Gastroesophageal sphincter (tissue), 4 donors: ENCODE results near the gene HLA-B. TPM values are rescaled to one million over a fixed set of nuclear protein-coding genes. Genes with fewer than 3 reads are reported as not detected.
"Not testable (repeated sequence)": the region's sequence is repeated elsewhere in the genome, so short reads cannot be mapped to it uniquely, and the experiment has no call there.

Experiments used
- ATAC-seq: fragments of 150-250 bp; one replicate; pipeline ENCODE4 v1.9.1; 2016; ENCODE audit warnings: mild to moderate bottlenecking, moderate library complexity
- H3K27ac ChIP-seq, 4 donors: fragments of 200-600 bp; sonication (generic) in 3 of 4; 1 replicate in 3 of 4; 2 replicates in 1 of 4; pipeline ENCODE4 v1.5.1; 2016 to 2019
- H3K27me3 ChIP-seq: fragments of 200-600 bp; sonication (generic); one replicate; pipeline ENCODE4 v1.5.1; 2019
- H3K36me3 ChIP-seq, 2 donors: fragments of 200-600 bp; sonication (generic); one replicate each; pipeline ENCODE4 v1.5.1; 2019; ENCODE audit warnings: control low read depth in 1 of 2
- H3K4me1 ChIP-seq, 3 donors: fragments of 200-600 bp; sonication (generic); 1 replicate in 2 of 3; 2 replicates in 1 of 3; pipeline ENCODE4 v1.5.1; 2016 to 2019; ENCODE audit warnings: control low read depth in 2 of 3
- H3K4me3 ChIP-seq, 2 donors: fragments of 200-600 bp; sonication (generic); one replicate each; pipeline ENCODE4 v1.5.1; 2019; ENCODE audit warnings: mild to moderate bottlenecking in 1 of 2, moderate library complexity in 1 of 2
- H3K9me3 ChIP-seq, 3 donors: fragments of 200-600 bp; sonication (generic); one replicate each; pipeline ENCODE4 v1.5.1; 2017 to 2019; ENCODE audit warnings: control low read depth in 2 of 3
- EP300 ChIP-seq: sonication (generic); formaldehyde crosslinking; IDR thresholded peaks from one replicate; pipeline ENCODE4 v1.6.1; 2017; ENCODE audit warnings: antibody characterized with exemption, mild to moderate bottlenecking
- POLR2A ChIP-seq, 2 donors: fragments of 450-650 bp; IDR thresholded peaks; one replicate each; pipeline ENCODE4 v1.6.1; 2017; ENCODE audit warnings: antibody characterized with exemption in 2 of 2, mild to moderate bottlenecking in 2 of 2, moderate library complexity in 1 of 2
- POLR2AphosphoS5 ChIP-seq: sonication (generic); formaldehyde crosslinking; IDR thresholded peaks from one replicate; pipeline ENCODE4 v1.6.1; 2017; ENCODE audit warnings: antibody characterized with exemption
- WGBS, 2 donors: methylation state at CpG; one replicate each; pipeline ENCODE4 v1.1.5; 2018; ENCODE audit warnings: low coverage in 1 of 2; 5-methylcytosine and 5-hydroxymethylcytosine counted together
- total RNA-seq, 4 donors: library from RNA; depleted of rRNA; stranded (reverse); fragments of >200 nt; gene quantifications; one replicate each; pipeline ENCODE4 v1.1.0, GENCODE V29; 2016
- TF ChIP-seq, protein P1 (sequence below), 4 experiments: fragments of 200-600 bp in 2 of 4; fragments of 450-650 bp in 2 of 4; sonication (generic) in 1 of 4; IDR thresholded peaks; one replicate each; pipeline ENCODE4 v1.5.1; 2017 to 2019; ENCODE audit warnings: antibody characterized with exemption in 4 of 4, mild to moderate bottlenecking in 2 of 4, moderate library complexity in 2 of 4

HLA-B gene
- total RNA-seq, 4 donors from 2014 or later: 299 to 991 (median 620) TPM

DNA sequence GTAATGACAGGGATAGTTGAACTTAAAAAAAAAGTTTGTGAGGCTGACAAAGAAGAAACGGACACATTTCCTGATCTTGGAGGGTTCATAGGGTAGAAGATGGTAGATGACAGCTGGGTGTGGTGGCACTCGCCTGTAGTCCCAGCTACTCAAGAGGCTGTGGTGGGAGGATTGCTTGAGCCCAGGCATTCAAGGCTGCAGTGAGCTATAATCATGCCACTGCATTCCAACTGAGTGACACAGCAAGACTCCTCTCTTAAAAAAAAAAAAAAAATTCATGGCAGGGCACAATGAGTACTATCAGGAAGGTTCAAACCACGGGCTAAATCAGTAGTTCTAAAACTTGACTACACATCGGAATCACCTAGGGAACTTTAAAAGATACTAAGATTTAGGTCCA lies 44.4 kb upstream of the HLA-B start:
- ATAC-seq: peak; percentile 13
- Histone ChIP-seq H3K27ac (peak overlapping the region; percentile 95 to 100 (median 98)), H3K27me3 (no peaks in the 10 kb centered on the region), H3K4me3 (peak overlapping the region; percentile 79 to 89), H3K36me3 (no peaks in the 10 kb centered on the region), H3K9me3 (no peaks in the 10 kb centered on the region), H3K4me1 (peaks cover 0 to 80% (median 24%) of the 10 kb centered on the region in 3 donors)
- WGBS, 2 donors: 12 to 34% methylated on average over 4 of the region's 4 CpGs
- TF ChIP-seq POLR2AphosphoS5: peak; percentile 89
- TF ChIP-seq EP300: no peak
- TF ChIP-seq POLR2A (IDR thresholded peaks at IDR 0.05): peak; percentile 38 to 48

GRCh38 chr6:31400467-31401289 lies 43.7 kb upstream of the HLA-B start:
- TF ChIP-seq EP300: no peak
- peak; percentile 21 for TF ChIP-seq POLR2AphosphoS5
- peak; percentile 16 to 67 for TF ChIP-seq POLR2A (IDR thresholded peaks at IDR 0.05)
- H3K36me3 ChIP-seq: no peaks in the 10 kb centered on the region
- no peaks in the 10 kb centered on the region for H3K27me3 ChIP-seq
- peak; percentile 45 for ATAC-seq
- peak overlapping the region; percentile 95 to 100 (median 98) for H3K27ac ChIP-seq
- no peaks in the 10 kb centered on the region for H3K9me3 ChIP-seq
- H3K4me3 ChIP-seq: peak overlapping the region; percentile 79 to 89
- peaks cover 0 to 72% (median 19%) of the 10 kb centered on the region in 3 donors for H3K4me1 ChIP-seq
- 0 to 4% methylated on average over 2 to 22 of the region's 30 CpGs for WGBS, 2 donors

DNA sequence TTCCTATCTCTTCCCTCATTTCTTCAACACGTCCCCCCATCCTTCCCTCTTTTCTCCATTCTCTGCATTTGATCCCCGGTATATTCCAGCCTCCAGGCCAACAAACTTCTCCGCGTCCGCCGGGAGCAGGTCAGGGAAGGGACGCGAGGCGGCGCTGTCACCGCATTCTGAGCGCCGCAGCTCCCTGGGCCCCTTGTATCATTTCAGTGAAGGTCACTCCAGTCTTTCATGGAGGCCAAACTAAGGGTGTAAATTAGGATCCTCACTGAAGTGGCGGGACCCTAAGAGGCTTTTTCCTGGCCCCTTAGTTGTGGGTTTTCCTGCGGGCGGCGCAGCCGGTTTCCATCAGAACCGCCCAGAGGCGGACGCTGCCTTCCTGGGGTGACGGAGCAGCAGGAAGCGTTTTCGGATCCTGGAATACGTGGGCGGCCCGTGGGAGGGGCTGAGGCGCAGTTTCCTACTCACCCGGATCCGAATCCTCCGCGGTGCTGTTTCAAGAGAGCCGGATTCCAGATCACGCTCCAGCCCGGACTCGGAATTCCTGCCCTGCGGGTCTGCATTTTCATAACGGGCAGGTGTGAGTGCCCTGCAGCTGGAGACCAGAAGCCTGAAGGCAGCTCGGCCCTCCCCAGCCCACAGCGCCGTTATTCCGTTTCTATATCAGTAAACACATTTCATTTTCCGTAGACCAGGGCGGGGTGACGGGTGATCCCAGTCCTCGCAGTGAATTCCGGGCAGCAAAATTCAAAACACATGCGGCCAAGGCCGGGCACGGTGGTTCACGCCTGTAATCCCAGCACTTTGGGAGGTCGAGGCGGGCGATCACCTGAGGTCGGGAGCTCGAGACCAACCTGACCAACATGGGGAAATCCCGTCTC lies 42.8 kb upstream of the HLA-B start:
- peak overlapping the region; percentile 79 to 89 for H3K4me3 ChIP-seq
- H3K27ac ChIP-seq: peak overlapping the region; percentile 95 to 100 (median 98)
- no peaks in the 10 kb centered on the region for H3K9me3 ChIP-seq
- no peaks in the 10 kb centered on the region for H3K27me3 ChIP-seq
- TF ChIP-seq POLR2AphosphoS5 (peak; percentile 56), POLR2A (IDR thresholded peaks at IDR 0.05) (peak; percentile 54 to 76), EP300 (no peak)
- TF ChIP-seq, protein P1, sequence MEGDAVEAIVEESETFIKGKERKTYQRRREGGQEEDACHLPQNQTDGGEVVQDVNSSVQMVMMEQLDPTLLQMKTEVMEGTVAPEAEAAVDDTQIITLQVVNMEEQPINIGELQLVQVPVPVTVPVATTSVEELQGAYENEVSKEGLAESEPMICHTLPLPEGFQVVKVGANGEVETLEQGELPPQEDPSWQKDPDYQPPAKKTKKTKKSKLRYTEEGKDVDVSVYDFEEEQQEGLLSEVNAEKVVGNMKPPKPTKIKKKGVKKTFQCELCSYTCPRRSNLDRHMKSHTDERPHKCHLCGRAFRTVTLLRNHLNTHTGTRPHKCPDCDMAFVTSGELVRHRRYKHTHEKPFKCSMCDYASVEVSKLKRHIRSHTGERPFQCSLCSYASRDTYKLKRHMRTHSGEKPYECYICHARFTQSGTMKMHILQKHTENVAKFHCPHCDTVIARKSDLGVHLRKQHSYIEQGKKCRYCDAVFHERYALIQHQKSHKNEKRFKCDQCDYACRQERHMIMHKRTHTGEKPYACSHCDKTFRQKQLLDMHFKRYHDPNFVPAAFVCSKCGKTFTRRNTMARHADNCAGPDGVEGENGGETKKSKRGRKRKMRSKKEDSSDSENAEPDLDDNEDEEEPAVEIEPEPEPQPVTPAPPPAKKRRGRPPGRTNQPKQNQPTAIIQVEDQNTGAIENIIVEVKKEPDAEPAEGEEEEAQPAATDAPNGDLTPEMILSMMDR (IDR thresholded peaks at IDR 0.05): peak; percentile 86 to 96 (median 95)
- WGBS, 2 donors: 0% methylated on average over 1 of the region's 57 CpGs
- peak; percentile 86 for ATAC-seq
- H3K4me1 ChIP-seq: peaks cover 0 to 64% (median 17%) of the 10 kb centered on the region in 3 donors
- no peaks in the 10 kb centered on the region for H3K36me3 ChIP-seq

DNA sequence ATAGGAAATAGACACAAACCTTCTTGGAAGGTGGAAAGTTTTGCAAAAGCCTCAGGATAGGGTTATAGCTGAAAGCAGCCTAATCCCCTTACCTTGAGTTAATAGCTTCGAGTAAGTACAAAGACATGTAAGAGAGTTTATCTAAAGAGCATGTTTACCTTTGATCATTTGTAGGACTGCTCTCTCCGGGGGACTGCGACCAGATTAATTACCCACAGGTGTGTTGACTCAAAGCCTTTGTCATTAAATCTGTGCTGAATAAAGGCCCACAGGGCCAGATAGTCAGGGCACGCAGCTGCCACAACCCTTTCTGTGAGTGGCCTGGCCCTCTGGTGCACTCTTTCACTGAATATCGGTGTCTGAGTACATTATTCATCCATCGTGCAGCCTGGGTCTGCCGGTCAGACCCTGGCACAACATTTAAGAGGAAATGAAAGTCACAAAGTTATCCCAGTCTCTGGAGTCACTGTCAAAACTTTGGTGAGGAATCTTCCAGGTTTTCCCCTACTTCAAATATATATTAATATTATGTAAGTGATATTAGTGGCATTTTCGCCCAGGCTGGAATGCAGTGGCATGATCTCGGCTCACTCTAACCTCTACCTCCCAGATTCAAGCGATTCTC lies 41.0 kb upstream of the HLA-B start:
- TF ChIP-seq, protein P1 (IDR thresholded peaks at IDR 0.05): no peak
- TF ChIP-seq EP300 (no peak), POLR2AphosphoS5 (no peak), POLR2A (IDR thresholded peaks at IDR 0.05) (no peak)
- H3K36me3 ChIP-seq: no peaks in the 10 kb centered on the region
- H3K27ac ChIP-seq: peak overlapping the region in 1 of 4 donors; percentile 28
- ATAC-seq: no peak
- 65 to 72% methylated on average over 6 to 8 of the region's 10 CpGs for WGBS, 2 donors
- H3K9me3 ChIP-seq: no peaks in the 10 kb centered on the region
- H3K4me3 ChIP-seq: no peak overlapping the region
- no peaks in the 10 kb centered on the region for H3K27me3 ChIP-seq
- peaks cover 0 to 49% (median 11%) of the 10 kb centered on the region in 3 donors for H3K4me1 ChIP-seq

DNA sequence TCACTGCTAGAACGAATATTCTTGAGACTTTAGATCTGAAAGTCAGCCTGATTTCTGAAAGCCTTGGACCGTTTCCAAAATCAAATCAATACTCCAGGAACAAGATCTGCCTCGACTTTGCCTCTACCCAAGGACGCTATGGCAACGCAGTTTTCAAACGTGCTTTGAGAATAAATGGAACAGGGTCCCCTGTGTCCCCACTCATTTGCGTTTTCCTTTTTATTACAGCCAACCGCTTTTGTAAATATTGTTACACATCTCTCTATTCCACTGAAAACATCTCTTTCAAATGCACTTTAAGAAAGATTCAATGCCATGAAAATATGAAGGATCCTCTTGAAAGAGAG lies 40.1 kb upstream of the HLA-B start:
- not testable (repeated sequence) for H3K36me3 ChIP-seq, H3K4me3 ChIP-seq, H3K27me3 ChIP-seq, H3K27ac ChIP-seq, ATAC-seq, H3K9me3 ChIP-seq
- H3K4me1 ChIP-seq: peaks cover 0 to 40% (median 4%) of the 10 kb centered on the region in 3 donors
- 17 to 18% methylated on average over 8 of the region's 8 CpGs for WGBS, 2 donors
